T-helper 17 cell (primary cell): Measurements from ENCODE around the gene RASGRF2. TPM values are rescaled to one million over a fixed set of nuclear protein-coding genes. Genes with fewer than 3 reads are reported as not detected.
"Not testable (repeated sequence)": the region's sequence is repeated elsewhere in the genome, so short reads cannot be mapped to it uniquely, and the experiment has no call there.

Experiments
- ATAC-seq: fragments of 150-1000 bp; cut with Tn5 transposase; 2 replicates; pipeline ENCODE4 v1.10.0; 2021; ENCODE audit warnings: mild to moderate bottlenecking, moderate library complexity
- DNase-seq, 3 donors: peaks; one replicate each; pipeline versions ENCODE4 v3.0.0 to v3.0.0-alpha.2; 2020 to 2021
- H3K9me3 ChIP-seq: one replicate; pipeline ENCODE4 v1.7.0; 2013; ENCODE audit warnings: low read length, mild to moderate bottlenecking; ENCODE audit not compliant: control insufficient read depth, poor library complexity, severe bottlenecking
- H3K27ac Mint-ChIP-seq: one replicate; pipeline ENCODE4 v1.8.0; 2022; ENCODE audit warnings: mild to moderate bottlenecking, moderate library complexity, mixed read lengths
- H3K27me3 Mint-ChIP-seq: one replicate; pipeline ENCODE4 v1.8.0; 2022; ENCODE audit warnings: mixed read lengths
- H3K36me3 Mint-ChIP-seq: one replicate; pipeline ENCODE4 v1.8.0; 2022; ENCODE audit warnings: low read depth, mixed read lengths
- H3K4me1 Mint-ChIP-seq: one replicate; pipeline ENCODE4 v1.8.0; 2022; ENCODE audit warnings: mild to moderate bottlenecking, mixed read lengths
- H3K4me3 Mint-ChIP-seq: one replicate; pipeline ENCODE4 v1.8.0; 2022; ENCODE audit warnings: mild to moderate bottlenecking, moderate library complexity, mixed read lengths
- total RNA-seq, 4 donors: library from RNA in 2 of 4; stranded (reverse) in 2 of 4; gene quantifications; one replicate each; pipeline ENCODE4 v1.2.3 and lab custom pipeline; 2022 to 2026

Gene RASGRF2
- total RNA-seq, 2 donors from 2014 or later = 21.3 to 32.3 TPM

- no peak overlapping the region for H3K27ac Mint-ChIP-seq
- H3K27me3 Mint-ChIP-seq = no peaks in the 10 kb centered on the region
- no peak for ATAC-seq
- peaks cover 9% of the 10 kb centered on the region for H3K4me1 Mint-ChIP-seq
- no peaks in the 10 kb centered on the region for H3K9me3 ChIP-seq
- H3K4me3 Mint-ChIP-seq = no peak overlapping the region
- DNase-seq = no peak
- peaks cover 15% of the 10 kb centered on the region for H3K36me3 Mint-ChIP-seq
Observed at GRCh38 chr5:81086881-81087281, 126.7 kb downstream of the RASGRF2 start.

- Mint-ChIP-seq H3K4me3 (no peak overlapping the region), H3K27ac (no peak overlapping the region), H3K27me3 (no peaks in the 10 kb centered on the region), H3K36me3 (peaks cover 12% of the 10 kb centered on the region), H3K4me1 (peaks cover 8% of the 10 kb centered on the region)
- H3K9me3 ChIP-seq = no peaks in the 10 kb centered on the region
- ATAC-seq = no peak
- no peak for DNase-seq
Observed at GRCh38 chr5:81091199-81091598, 131.0 kb downstream of the RASGRF2 start.

DNA sequence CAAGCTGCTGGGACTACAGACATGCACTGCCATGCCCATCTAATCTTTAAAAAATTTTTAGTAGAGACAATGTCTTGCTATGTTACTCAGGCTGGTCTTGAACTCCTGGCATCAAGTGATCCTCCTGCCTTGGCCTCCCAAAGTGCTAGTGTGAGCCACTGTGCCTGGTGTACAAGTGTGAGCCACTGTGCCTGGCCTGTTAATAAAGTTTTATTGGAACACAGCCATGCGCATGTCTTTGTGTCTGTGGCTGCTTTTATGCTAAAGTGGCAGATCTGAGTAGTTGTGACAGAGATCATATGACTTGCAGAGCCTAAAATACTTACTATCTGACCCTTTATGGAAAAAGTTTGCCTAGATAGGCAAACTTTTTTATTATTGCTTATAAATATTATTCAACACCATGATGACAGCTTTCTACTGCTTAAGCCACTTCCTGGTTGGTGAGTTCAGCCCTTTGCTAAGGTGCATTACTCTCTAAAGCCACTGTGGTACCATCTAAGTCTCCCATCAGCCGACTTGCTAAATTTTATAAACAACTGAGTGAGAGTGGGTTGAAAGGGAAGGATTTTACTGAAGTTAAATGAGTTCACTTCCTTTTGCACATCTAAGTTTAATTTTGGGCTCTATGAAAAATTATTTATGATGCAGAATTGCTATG is 133.5 kb downstream of the RASGRF2 start:
- no peak for ATAC-seq

DNA sequence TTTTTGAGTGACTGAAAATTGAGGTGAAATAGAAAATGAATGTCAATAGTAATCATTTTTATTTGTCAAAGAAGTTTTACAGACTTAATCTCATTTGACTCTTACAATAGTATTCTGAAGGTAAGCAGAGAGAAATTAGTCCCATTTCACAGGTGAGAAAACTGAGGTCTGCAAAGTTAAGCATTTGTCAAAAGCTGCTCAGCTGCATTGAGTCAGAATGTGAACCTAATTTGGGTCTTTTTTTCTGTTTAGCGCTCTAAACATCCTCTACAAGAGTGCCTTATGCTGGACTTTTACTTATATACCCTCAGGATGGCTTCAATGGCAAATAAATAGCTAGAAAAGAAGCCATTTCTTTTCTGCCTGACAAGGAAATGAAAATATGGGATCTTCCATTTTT is 135.7 kb downstream of the RASGRF2 start:
- H3K4me1 Mint-ChIP-seq = peaks cover 4% of the 10 kb centered on the region
- no peak for DNase-seq
- no peaks in the 10 kb centered on the region for H3K27me3 Mint-ChIP-seq
- peaks cover 10% of the 10 kb centered on the region for H3K36me3 Mint-ChIP-seq
- no peak overlapping the region for H3K27ac Mint-ChIP-seq
- H3K4me3 Mint-ChIP-seq = no peak overlapping the region
- H3K9me3 ChIP-seq = no peaks in the 10 kb centered on the region
- no peak for ATAC-seq

More for the DNA sequence above, 133.5 kb downstream of the RASGRF2 start:
- no peak for DNase-seq
- H3K9me3 ChIP-seq = no peaks in the 10 kb centered on the region
- H3K36me3 Mint-ChIP-seq = peaks cover 7% of the 10 kb centered on the region
- no peak overlapping the region for H3K4me3 Mint-ChIP-seq
- H3K4me1 Mint-ChIP-seq = peaks cover 4% of the 10 kb centered on the region
- H3K27me3 Mint-ChIP-seq = no peaks in the 10 kb centered on the region
- no peak overlapping the region for H3K27ac Mint-ChIP-seq

DNA sequence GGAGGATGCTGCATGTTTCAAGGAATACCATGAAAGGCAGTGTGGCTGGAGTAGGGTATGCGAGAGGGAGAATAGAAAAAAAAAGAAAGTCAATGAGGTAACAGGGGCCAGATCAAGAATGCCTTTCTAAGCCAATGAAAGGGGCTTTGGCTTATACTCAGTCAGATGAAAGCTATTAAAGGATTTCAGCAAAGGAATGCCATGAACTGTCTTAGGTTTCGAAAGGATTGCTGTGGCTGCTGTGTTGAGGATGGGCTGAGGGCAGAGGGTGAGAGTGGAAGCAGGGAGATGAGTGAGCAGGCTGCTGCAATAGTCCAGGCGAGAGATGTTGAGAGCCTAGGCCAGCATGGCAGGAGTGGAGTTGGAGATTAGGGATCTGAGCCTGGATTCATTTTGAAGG is 137.6 kb downstream of the RASGRF2 start:
- no peak for ATAC-seq
- H3K4me1 Mint-ChIP-seq = peaks cover 2% of the 10 kb centered on the region
- H3K9me3 ChIP-seq = no peaks in the 10 kb centered on the region

DNA sequence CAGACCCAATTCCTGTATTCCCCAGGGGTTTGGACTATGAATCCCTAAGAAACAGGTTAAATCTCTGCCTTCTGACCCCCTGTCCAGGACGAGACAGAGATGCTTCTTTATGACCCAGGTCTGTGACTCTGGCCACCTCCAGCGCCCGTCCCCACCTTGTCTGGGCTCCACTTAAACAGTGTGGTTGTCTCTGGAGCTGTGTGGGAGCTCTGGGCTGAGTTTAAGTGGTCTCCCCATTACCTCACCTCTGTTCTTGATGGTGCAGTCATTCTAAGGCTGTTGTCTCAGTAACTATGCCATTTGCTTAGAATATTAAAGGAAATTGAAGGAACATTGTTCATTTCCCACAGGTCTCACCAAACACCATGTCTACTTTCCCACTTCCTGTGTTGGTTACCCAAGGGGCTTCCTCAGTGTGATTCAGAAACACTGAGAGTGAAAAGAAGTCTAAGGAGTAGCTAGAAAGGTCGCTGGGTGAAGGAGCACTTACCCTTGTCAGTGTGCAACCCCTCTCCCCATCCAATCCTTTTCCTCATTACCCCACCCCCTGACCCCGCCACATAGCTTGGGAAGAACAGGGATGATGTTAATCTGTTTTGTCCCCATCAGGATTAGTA is 145.2 kb downstream of the RASGRF2 start:
- no peak for ATAC-seq
- no peaks in the 10 kb centered on the region for H3K9me3 ChIP-seq
- H3K27me3 Mint-ChIP-seq = no peaks in the 10 kb centered on the region
- H3K27ac Mint-ChIP-seq = peak overlapping the region; percentile 82
- peaks cover 22% of the 10 kb centered on the region for H3K4me1 Mint-ChIP-seq
- peaks cover 4% of the 10 kb centered on the region for H3K36me3 Mint-ChIP-seq
- H3K4me3 Mint-ChIP-seq = peak overlapping the region; percentile 31
- DNase-seq = no peak

More for the DNA sequence above, 137.6 kb downstream of the RASGRF2 start:
- Mint-ChIP-seq H3K27ac (no peak overlapping the region), H3K36me3 (peaks cover 5% of the 10 kb centered on the region), H3K27me3 (no peaks in the 10 kb centered on the region), H3K4me3 (no peak overlapping the region)
- no peak for DNase-seq

- peaks cover 25% of the 10 kb centered on the region for H3K36me3 Mint-ChIP-seq
- H3K27ac Mint-ChIP-seq = no peak overlapping the region
- peaks cover 15% of the 10 kb centered on the region for H3K4me1 Mint-ChIP-seq
- ATAC-seq = no peak
- no peaks in the 10 kb centered on the region for H3K27me3 Mint-ChIP-seq
- no peak overlapping the region for H3K4me3 Mint-ChIP-seq
- no peaks in the 10 kb centered on the region for H3K9me3 ChIP-seq
- DNase-seq = no peak
Observed at GRCh38 chr5:81115261-81115660, 155.1 kb downstream of the RASGRF2 start.

DNA sequence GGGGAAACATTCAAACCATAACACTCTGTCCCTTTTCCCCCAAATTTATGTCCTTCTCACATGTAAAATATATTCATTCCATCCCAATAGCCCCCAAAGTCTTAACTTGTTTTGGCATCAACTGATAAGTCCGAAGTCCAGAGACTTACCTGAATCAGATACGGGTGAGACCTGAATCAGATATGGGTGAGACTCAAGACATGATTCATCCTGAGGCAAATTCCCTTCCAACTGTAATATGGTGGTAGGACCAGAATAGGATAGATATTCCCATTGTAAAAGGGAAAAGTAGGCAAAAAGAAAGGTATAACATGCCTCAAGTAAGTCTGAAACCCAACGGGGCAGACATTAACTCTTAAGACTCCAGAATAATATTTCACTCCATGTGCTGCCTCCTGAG is 157.4 kb downstream of the RASGRF2 start:
- Mint-ChIP-seq H3K27me3 (no peaks in the 10 kb centered on the region), H3K4me1 (peaks cover 29% of the 10 kb centered on the region), H3K36me3 (peaks cover 25% of the 10 kb centered on the region), H3K4me3 (no peak overlapping the region), H3K27ac (no peak overlapping the region)
- ATAC-seq = no peak
- H3K9me3 ChIP-seq = no peaks in the 10 kb centered on the region
- DNase-seq = no peak

GRCh38 chr5:81121273-81121672 is 161.1 kb downstream of the RASGRF2 start:
- no peaks in the 10 kb centered on the region for H3K27me3 Mint-ChIP-seq
- H3K36me3 Mint-ChIP-seq = peaks cover 15% of the 10 kb centered on the region
- no peak for ATAC-seq

DNA sequence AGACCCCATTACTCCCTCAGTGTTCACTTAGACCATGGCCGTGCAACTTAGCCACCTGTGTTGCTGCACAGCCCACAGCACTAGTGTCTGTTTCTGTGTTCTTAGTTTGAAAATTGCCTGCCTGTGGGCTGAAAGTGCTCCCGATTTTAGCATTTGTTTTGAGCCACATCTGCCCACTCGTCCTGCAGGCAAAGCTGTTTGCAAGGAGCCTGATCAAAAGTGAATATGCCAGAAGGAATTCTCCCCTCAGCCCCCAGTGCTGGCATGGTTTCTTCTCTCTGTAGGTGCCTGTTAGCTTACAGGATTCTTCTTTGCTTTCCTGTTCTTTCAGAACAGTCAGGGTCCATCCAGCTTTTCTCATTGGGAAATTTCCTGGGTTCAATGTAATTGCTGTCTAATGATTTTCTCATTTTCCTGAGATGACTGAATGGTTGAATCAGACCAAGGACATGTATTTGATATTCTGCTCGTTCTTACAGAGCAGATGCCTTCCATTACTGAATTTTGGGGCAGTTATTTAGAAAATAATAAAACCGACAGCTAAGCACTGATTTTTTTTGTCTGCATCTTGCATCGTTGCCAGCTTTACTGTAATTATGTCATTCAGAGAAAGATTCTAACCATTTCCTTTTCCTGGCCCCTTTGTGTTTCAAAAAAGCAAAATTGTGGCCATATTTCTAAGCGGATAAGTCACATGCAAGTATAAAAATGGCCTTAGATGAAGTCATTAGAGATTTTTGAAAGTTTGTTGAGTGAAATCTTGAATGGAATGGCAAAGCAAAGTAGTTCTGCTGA is 161.9 kb downstream of the RASGRF2 start:
- Mint-ChIP-seq H3K27ac (peak overlapping the region; percentile 37), H3K27me3 (no peaks in the 10 kb centered on the region), H3K4me3 (no peak overlapping the region), H3K36me3 (peaks cover 16% of the 10 kb centered on the region), H3K4me1 (peaks cover 27% of the 10 kb centered on the region)
- DNase-seq (no peak), ATAC-seq (no peak)
- H3K9me3 ChIP-seq = no peaks in the 10 kb centered on the region

More at GRCh38 chr5:81121273-81121672, 161.1 kb downstream of the RASGRF2 start:
- DNase-seq = no peak
- no peak overlapping the region for H3K4me3 Mint-ChIP-seq
- H3K9me3 ChIP-seq = no peaks in the 10 kb centered on the region
- H3K27ac Mint-ChIP-seq = peak overlapping the region; percentile 37
- peaks cover 25% of the 10 kb centered on the region for H3K4me1 Mint-ChIP-seq

GRCh38 chr5:81124689-81125088 is 164.5 kb downstream of the RASGRF2 start:
- not testable (repeated sequence) for H3K9me3 ChIP-seq, ATAC-seq, H3K27me3 Mint-ChIP-seq, H3K27ac Mint-ChIP-seq, H3K4me3 Mint-ChIP-seq, H3K36me3 Mint-ChIP-seq, DNase-seq
- peaks cover 22% of the 10 kb centered on the region for H3K4me1 Mint-ChIP-seq

- H3K9me3 ChIP-seq = no peaks in the 10 kb centered on the region
- Mint-ChIP-seq H3K4me3 (no peak overlapping the region), H3K27me3 (no peaks in the 10 kb centered on the region), H3K36me3 (peaks cover 10% of the 10 kb centered on the region), H3K27ac (no peak overlapping the region), H3K4me1 (peaks cover 17% of the 10 kb centered on the region)
- DNase-seq = no peak
- ATAC-seq = no peak
Observed at GRCh38 chr5:81125959-81126358, 165.8 kb downstream of the RASGRF2 start.

- Mint-ChIP-seq H3K4me3 (no peak overlapping the region), H3K4me1 (peaks cover 4% of the 10 kb centered on the region), H3K27ac (no peak overlapping the region), H3K36me3 (peaks cover 10% of the 10 kb centered on the region), H3K27me3 (no peaks in the 10 kb centered on the region)
- no peaks in the 10 kb centered on the region for H3K9me3 ChIP-seq
- no peak for DNase-seq
- ATAC-seq = no peak
Observed at GRCh38 chr5:81128416-81128815, 168.3 kb downstream of the RASGRF2 start.
